Ovary (tissue), 9 donors: ENCODE measurements around the gene BMP3. TPM values are rescaled to one million over a fixed set of nuclear protein-coding genes. Genes with fewer than 3 reads are reported as not detected.

ENCODE experiments used
- DNase-seq, 5 donors: peaks; one replicate each; pipeline ENCODE4 v3.0.0-alpha.2; 2019 to 2020
- H3K27ac ChIP-seq, 2 donors: fragments of 200-600 bp; one replicate each; pipeline versions ENCODE4 v1.5.1 to v1.8.0; 2019 to 2022
- H3K27me3 ChIP-seq: fragments of 200-600 bp; one replicate; pipeline ENCODE4 v1.8.0; 2022
- H3K36me3 ChIP-seq: fragments of 200-600 bp; sonication (generic); one replicate; pipeline ENCODE4 v1.5.1; 2019
- H3K4me1 ChIP-seq: one replicate; pipeline ENCODE4 v1.8.1; 2013; ENCODE audit warnings: mild to moderate bottlenecking, moderate library complexity; ENCODE audit not compliant: insufficient read depth
- H3K4me3 ChIP-seq: fragments of 200-600 bp; sonication (generic); one replicate; pipeline ENCODE4 v1.5.1; 2017
- H3K9me3 ChIP-seq, 2 donors: fragments of 200-600 bp in 1 of 2; sonication (generic) in 1 of 2; one replicate each; pipeline versions ENCODE4 v1.5.1 to v1.8.1; 2013 to 2019; ENCODE audit warnings: mild to moderate bottlenecking in 1 of 2, moderate library complexity in 1 of 2
- CTCF ChIP-seq, 3 donors: fragments of 450-650 bp in 2 of 3; fragments of 200-600 bp in 1 of 3; IDR thresholded peaks; one replicate each; pipeline versions ENCODE4 v1.5.1 to v1.8.0; 2016 to 2022; ENCODE audit warnings: antibody characterized with exemption in 3 of 3, mild to moderate bottlenecking in 1 of 3
- EP300 ChIP-seq: sonication (generic); formaldehyde crosslinking; IDR thresholded peaks from one replicate; pipeline ENCODE4 v1.6.1; 2017; ENCODE audit warnings: antibody characterized with exemption
- POLR2A ChIP-seq: fragments of 450-650 bp; IDR thresholded peaks from one replicate; pipeline ENCODE4 v1.6.1; 2017; ENCODE audit warnings: antibody characterized with exemption, mild to moderate bottlenecking, moderate library complexity
- WGBS, 3 donors: extraction: QIAGEN DNeasy Blood & Tissue Kit in 1 of 3; methylation state at CpG; one replicate each; pipeline versions ENCODE4 v1.1.5 to v1.1.7; 2013 to 2017; 5-methylcytosine and 5-hydroxymethylcytosine counted together
- intact Hi-C, 4 donors: fragments of 100-400 bp; cut with DNase I; formaldehyde crosslinking; loops; one replicate each; pipeline versions ENCODE4 v1.11.0 to v1.15.1; 2022 to 2023
- polyA plus RNA-seq, 2 donors: library from polyadenylated mRNA; stranded (reverse); fragments of 200-250 nt in 1 of 2; fragments of 350-450 nt in 1 of 2; fragmentation: Illumina TruSeq in 1 of 2; extraction: RNeasy Lipid Tissue Mini Kit (QIAGEN cat#74804) in 1 of 2; gene quantifications; one replicate each; pipeline ENCODE4 v1.2.3, GENCODE V29; 2013 to 2014
- total RNA-seq, 7 donors: library from RNA; depleted of rRNA in 2 of 7; stranded (reverse); fragments of >200 nt in 2 of 7; fragmentation: NEBNext Ultra II Directional in 3 of 7; extraction: Animal tissue kit (Norgen Biotek cat#: 25700) in 3 of 7; gene quantifications; one replicate each; pipeline versions ENCODE4 v1.1.0 to v1.2.4, GENCODE V29; 2016 to 2023
- donor health status: DM: no; HTN: no; CAD: no; lungs with moderate emphysema.
- donor health status: DM: no; HTN: no; CAD: no.
- donor health status: Bipolar disorder and iron deficiency.
- donor health status: DM: yes; HTN: yes; CAD: no.
- donor health status: DM: no; HTN: no; CAD: no.
- donor health status: DM: yes; HTN: yes; CAD: no.

Gene BMP3
- total and polyA plus RNA-seq, 9 donors, result 0.56 to 10.1 (median 3.9) TPM

- intact Hi-C loops, result no loop called here
- Histone ChIP-seq H3K27me3 (no peaks in the 10 kb centered on the region), H3K9me3 (no peaks in the 10 kb centered on the region), H3K36me3 (no peaks in the 10 kb centered on the region), H3K4me1 (no peaks in the 10 kb centered on the region), H3K27ac (no peak overlapping the region), H3K4me3 (no peak overlapping the region)
- WGBS, 3 donors, result 67 to 80% (median 79%) methylated on average over 3 of the region's 3 CpGs
- DNase-seq, result no peak
- no peak for TF ChIP-seq EP300
- no peak for TF ChIP-seq POLR2A
- TF ChIP-seq CTCF (IDR thresholded peaks at IDR 0.05), result no peak
Measured at GRCh38 chr4:81085291-81085690, 54.8 kb downstream of the BMP3 start.

- Histone ChIP-seq H3K9me3 (no peaks in the 10 kb centered on the region), H3K4me3 (no peak overlapping the region), H3K4me1 (no peaks in the 10 kb centered on the region), H3K27ac (no peak overlapping the region), H3K27me3 (no peaks in the 10 kb centered on the region), H3K36me3 (no peaks in the 10 kb centered on the region)
- WGBS, 3 donors, result 75 to 86% (median 81%) methylated on average over 3 of the region's 3 CpGs
- TF ChIP-seq CTCF (IDR thresholded peaks at IDR 0.05) (no peak), EP300 (no peak), POLR2A (no peak)
- DNase-seq, result no peak
- intact Hi-C loops, result no loop called here
Measured at GRCh38 chr4:81085979-81086378, 55.5 kb downstream of the BMP3 start.

GRCh38 chr4:81093720-81094401 lies 63.4 kb downstream of the BMP3 start:
- Histone ChIP-seq H3K4me3 (no peak overlapping the region), H3K4me1 (no peaks in the 10 kb centered on the region), H3K27ac (no peak overlapping the region), H3K9me3 (no peaks in the 10 kb centered on the region), H3K27me3 (no peaks in the 10 kb centered on the region), H3K36me3 (no peaks in the 10 kb centered on the region)
- WGBS, 3 donors, result 83 to 90% (median 90%) methylated on average over 2 of the region's 2 CpGs
- DNase-seq, result no peak
- intact Hi-C loops, result no loop called here
- TF ChIP-seq EP300 (no peak), POLR2A (no peak), CTCF (IDR thresholded peaks at IDR 0.05) (no peak)

- H3K27me3 ChIP-seq, result no peaks in the 10 kb centered on the region
- intact Hi-C loops, result no loop called here
- H3K9me3 ChIP-seq, result no peaks in the 10 kb centered on the region
- 67 to 78% (median 77%) methylated on average over 2 of the region's 2 CpGs for WGBS, 3 donors
- no peak overlapping the region for H3K27ac ChIP-seq
- TF ChIP-seq CTCF (IDR thresholded peaks at IDR 0.05), result no peak
- TF ChIP-seq EP300, result no peak
- TF ChIP-seq POLR2A, result no peak
- no peaks in the 10 kb centered on the region for H3K4me1 ChIP-seq
- no peak for DNase-seq
- H3K36me3 ChIP-seq, result no peaks in the 10 kb centered on the region
- no peak overlapping the region for H3K4me3 ChIP-seq
Measured at GRCh38 chr4:81095389-81095788, 64.9 kb downstream of the BMP3 start.
